T-helper 17 cell (primary cell): Measurements from ENCODE around the gene LETM1. TPM values are rescaled to one million over a fixed set of nuclear protein-coding genes. Genes with fewer than 3 reads are reported as not detected.

Experiments
- ATAC-seq: fragments of 150-1000 bp; cut with Tn5 transposase; 2 replicates; pipeline ENCODE4 v1.10.0; 2021; ENCODE audit warnings: mild to moderate bottlenecking, moderate library complexity
- DNase-seq, 3 donors: peaks; one replicate each; pipeline versions ENCODE4 v3.0.0 to v3.0.0-alpha.2; 2020 to 2021
- H3K9me3 ChIP-seq: one replicate; pipeline ENCODE4 v1.7.0; 2013; ENCODE audit warnings: low read length, mild to moderate bottlenecking; ENCODE audit not compliant: control insufficient read depth, poor library complexity, severe bottlenecking
- H3K27ac Mint-ChIP-seq: one replicate; pipeline ENCODE4 v1.8.0; 2022; ENCODE audit warnings: mild to moderate bottlenecking, moderate library complexity, mixed read lengths
- H3K27me3 Mint-ChIP-seq: one replicate; pipeline ENCODE4 v1.8.0; 2022; ENCODE audit warnings: mixed read lengths
- H3K36me3 Mint-ChIP-seq: one replicate; pipeline ENCODE4 v1.8.0; 2022; ENCODE audit warnings: low read depth, mixed read lengths
- H3K4me1 Mint-ChIP-seq: one replicate; pipeline ENCODE4 v1.8.0; 2022; ENCODE audit warnings: mild to moderate bottlenecking, mixed read lengths
- H3K4me3 Mint-ChIP-seq: one replicate; pipeline ENCODE4 v1.8.0; 2022; ENCODE audit warnings: mild to moderate bottlenecking, moderate library complexity, mixed read lengths
- total RNA-seq, 4 donors: library from RNA in 2 of 4; stranded (reverse) in 2 of 4; gene quantifications; one replicate each; pipeline ENCODE4 v1.2.3 and lab custom pipeline; 2022 to 2026

Gene LETM1
- total RNA-seq, 2 donors from 2014 or later, result 34.4 to 41.4 TPM

- Mint-ChIP-seq H3K36me3 (no peaks in the 10 kb centered on the region), H3K4me3 (no peak overlapping the region), H3K27ac (no peak overlapping the region), H3K4me1 (peaks cover 4% of the 10 kb centered on the region), H3K27me3 (peaks cover 8% of the 10 kb centered on the region)
- ATAC-seq (no peak), DNase-seq (no peak)
- H3K9me3 ChIP-seq, result no peaks in the 10 kb centered on the region
These were observed 83.0 kb downstream of the LETM1 start for GRCh38 chr4:1772853-1773538.

DNA sequence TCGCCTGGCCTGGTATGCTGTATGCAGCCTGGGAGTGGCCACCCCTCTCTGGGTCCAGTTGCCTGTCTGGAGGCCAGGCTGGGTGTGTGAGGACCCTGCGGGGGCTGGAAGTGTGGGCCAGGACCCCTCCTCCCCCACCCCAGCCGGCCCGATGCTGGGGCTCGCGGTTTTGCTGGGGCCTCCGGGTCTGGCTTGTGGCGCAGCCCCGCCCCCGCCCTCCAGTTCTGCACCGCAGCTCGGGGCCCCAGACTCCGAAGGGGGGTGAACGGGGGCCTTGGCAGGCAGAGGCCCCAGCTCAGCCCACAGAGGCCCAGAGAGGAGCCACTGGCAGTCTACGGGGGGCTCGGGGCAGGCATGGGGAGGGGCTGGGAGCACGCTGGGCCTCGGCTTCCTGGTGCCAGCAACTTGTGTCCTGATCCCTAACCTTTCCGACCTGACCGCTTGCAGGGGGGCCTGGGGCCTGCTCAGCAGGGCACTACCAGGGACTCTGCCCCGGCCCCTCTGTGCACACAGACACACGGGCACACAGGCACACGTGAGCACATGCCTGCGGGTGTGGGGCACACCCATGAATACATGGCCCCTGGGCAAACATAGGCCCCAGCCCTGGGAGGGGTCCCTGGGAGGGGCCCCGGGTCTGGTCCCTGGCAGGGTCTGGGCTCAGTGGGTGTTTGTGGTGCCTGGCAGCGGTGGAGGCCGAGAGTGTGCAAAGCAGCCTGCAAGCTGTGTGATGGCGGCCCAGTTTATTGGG lies 84.2 kb downstream of the LETM1 start:
- Mint-ChIP-seq H3K4me1 (peaks cover 6% of the 10 kb centered on the region), H3K4me3 (no peak overlapping the region), H3K36me3 (no peaks in the 10 kb centered on the region), H3K27ac (no peak overlapping the region), H3K27me3 (peaks cover 8% of the 10 kb centered on the region)
- H3K9me3 ChIP-seq, result no peaks in the 10 kb centered on the region
- DNase-seq (no peak), ATAC-seq (peak; percentile 35)

- Mint-ChIP-seq H3K27ac (no peak overlapping the region), H3K27me3 (peaks cover 8% of the 10 kb centered on the region), H3K4me3 (no peak overlapping the region), H3K4me1 (peaks cover 6% of the 10 kb centered on the region), H3K36me3 (no peaks in the 10 kb centered on the region)
- DNase-seq (no peak), ATAC-seq (no peak)
- no peaks in the 10 kb centered on the region for H3K9me3 ChIP-seq
These were observed 85.1 kb downstream of the LETM1 start for GRCh38 chr4:1770791-1771231.

DNA sequence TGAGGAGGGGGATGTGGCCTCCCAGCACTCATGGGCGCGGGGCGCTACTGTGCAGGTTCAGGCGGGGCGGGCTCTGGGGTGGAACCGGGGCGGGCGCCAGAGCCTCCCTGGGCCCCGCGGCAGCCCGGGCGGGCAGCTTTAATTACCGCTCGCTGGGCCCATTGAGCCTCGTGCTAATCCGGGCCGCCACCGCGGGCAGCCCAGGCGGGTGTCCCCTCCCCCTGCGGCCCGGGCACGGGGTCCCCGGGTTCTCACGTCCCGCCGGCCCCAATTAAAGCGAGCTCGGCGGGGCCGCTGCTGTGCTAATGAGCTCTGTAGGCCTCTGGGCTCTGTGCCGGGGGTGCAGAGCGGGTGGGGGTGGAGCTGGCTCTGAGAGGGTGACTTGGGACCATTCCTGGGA lies 85.7 kb downstream of the LETM1 start:
- DNase-seq, result no peak
- Mint-ChIP-seq H3K4me3 (no peak overlapping the region), H3K27me3 (peaks cover 12% of the 10 kb centered on the region)

DNA sequence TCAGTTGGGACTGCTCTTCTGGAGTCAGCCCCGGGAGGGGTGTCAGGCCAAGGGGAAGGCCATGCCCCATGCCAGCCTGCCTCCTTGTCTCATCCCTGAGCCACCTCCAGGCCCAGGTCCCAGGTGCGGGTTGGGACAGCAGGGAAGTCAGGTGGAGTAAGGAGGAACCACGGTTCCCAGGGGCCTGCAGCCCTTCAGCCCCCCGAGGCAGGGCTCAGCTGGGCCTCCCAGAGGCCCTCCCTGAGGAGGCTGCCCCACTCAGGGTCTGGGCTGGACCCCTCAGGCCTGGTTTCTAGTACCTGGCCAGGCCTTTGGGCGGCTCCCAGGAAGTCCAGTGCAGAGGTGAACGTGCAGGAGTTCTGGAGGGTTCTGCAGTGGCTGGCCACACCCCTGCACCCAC lies 86.3 kb downstream of the LETM1 start:
- ATAC-seq, result no peak
- no peaks in the 10 kb centered on the region for H3K9me3 ChIP-seq
- H3K4me3 Mint-ChIP-seq, result no peak overlapping the region
- H3K27ac Mint-ChIP-seq, result no peak overlapping the region
- no peaks in the 10 kb centered on the region for H3K36me3 Mint-ChIP-seq
- H3K27me3 Mint-ChIP-seq, result peaks cover 16% of the 10 kb centered on the region
- peaks cover 11% of the 10 kb centered on the region for H3K4me1 Mint-ChIP-seq
- DNase-seq, result no peak

More for the DNA sequence above, 85.7 kb downstream of the LETM1 start:
- Mint-ChIP-seq H3K36me3 (no peaks in the 10 kb centered on the region), H3K4me1 (peaks cover 11% of the 10 kb centered on the region), H3K27ac (no peak overlapping the region)
- ATAC-seq, result no peak
- no peaks in the 10 kb centered on the region for H3K9me3 ChIP-seq

- H3K27me3 Mint-ChIP-seq, result peaks cover 8% of the 10 kb centered on the region
- no peaks in the 10 kb centered on the region for H3K36me3 Mint-ChIP-seq
- H3K4me3 Mint-ChIP-seq, result peak overlapping the region; percentile 78
- no peaks in the 10 kb centered on the region for H3K9me3 ChIP-seq
- H3K4me1 Mint-ChIP-seq, result peaks cover 11% of the 10 kb centered on the region
- ATAC-seq (no peak), DNase-seq (no peak)
- no peak overlapping the region for H3K27ac Mint-ChIP-seq
These were observed 87.5 kb downstream of the LETM1 start for GRCh38 chr4:1768367-1769034.

- Mint-ChIP-seq H3K27me3 (peaks cover 8% of the 10 kb centered on the region), H3K36me3 (no peaks in the 10 kb centered on the region), H3K4me3 (peak overlapping the region; percentile 78), H3K27ac (no peak overlapping the region), H3K4me1 (peaks cover 11% of the 10 kb centered on the region)
- H3K9me3 ChIP-seq, result no peaks in the 10 kb centered on the region
- ATAC-seq, result peak; percentile 51
- no peak for DNase-seq
These were observed 88.1 kb downstream of the LETM1 start for GRCh38 chr4:1767770-1768366.

GRCh38 chr4:1767061-1767769 lies 88.7 kb downstream of the LETM1 start:
- peak in 1 of 3 donors; percentile 22 for DNase-seq
- no peak overlapping the region for H3K4me3 Mint-ChIP-seq
- peaks cover 12% of the 10 kb centered on the region for H3K27me3 Mint-ChIP-seq
- no peaks in the 10 kb centered on the region for H3K9me3 ChIP-seq
- peak; percentile 38 for ATAC-seq
- no peak overlapping the region for H3K27ac Mint-ChIP-seq
- H3K4me1 Mint-ChIP-seq, result peaks cover 11% of the 10 kb centered on the region
- no peaks in the 10 kb centered on the region for H3K36me3 Mint-ChIP-seq

GRCh38 chr4:1766106-1767060 lies 89.6 kb downstream of the LETM1 start:
- Mint-ChIP-seq H3K27ac (no peak overlapping the region), H3K27me3 (peaks cover 15% of the 10 kb centered on the region), H3K36me3 (no peaks in the 10 kb centered on the region), H3K4me1 (peaks cover 9% of the 10 kb centered on the region), H3K4me3 (peak overlapping the region; percentile 53)
- DNase-seq (no peak), ATAC-seq (no peak)
- no peaks in the 10 kb centered on the region for H3K9me3 ChIP-seq

- Mint-ChIP-seq H3K4me1 (peaks cover 7% of the 10 kb centered on the region), H3K4me3 (peak overlapping the region; percentile 53)
- ATAC-seq, result no peak
These were observed 90.4 kb downstream of the LETM1 start for GRCh38 chr4:1765409-1766072.

DNA sequence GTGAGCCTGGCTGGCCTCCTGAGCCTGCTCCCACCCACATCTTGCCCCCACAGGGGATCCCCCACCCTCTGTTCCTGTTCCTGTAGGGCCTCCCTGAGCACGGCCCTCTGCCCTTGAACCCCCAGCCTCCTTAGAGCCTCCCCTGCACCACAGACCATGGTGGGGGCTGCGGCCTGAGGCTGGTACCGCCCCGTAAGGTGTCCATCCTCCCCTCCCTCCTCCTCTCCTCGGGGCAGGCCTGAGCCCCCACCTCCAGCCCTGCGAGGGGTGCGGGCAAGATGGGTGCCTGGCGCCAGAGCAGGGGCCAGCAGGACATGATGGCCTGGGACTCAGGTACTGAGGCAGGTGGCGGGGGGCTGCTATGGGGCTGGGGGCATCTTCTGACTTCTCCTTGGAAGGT lies 91.3 kb downstream of the LETM1 start:
- no peak overlapping the region for H3K27ac Mint-ChIP-seq
- H3K4me3 Mint-ChIP-seq, result no peak overlapping the region
- no peaks in the 10 kb centered on the region for H3K9me3 ChIP-seq
- no peaks in the 10 kb centered on the region for H3K36me3 Mint-ChIP-seq
- DNase-seq (no peak), ATAC-seq (no peak)
- peaks cover 7% of the 10 kb centered on the region for H3K4me1 Mint-ChIP-seq
- peaks cover 15% of the 10 kb centered on the region for H3K27me3 Mint-ChIP-seq

More at GRCh38 chr4:1765409-1766072, 90.4 kb downstream of the LETM1 start:
- Mint-ChIP-seq H3K27ac (no peak overlapping the region), H3K27me3 (peaks cover 15% of the 10 kb centered on the region), H3K36me3 (no peaks in the 10 kb centered on the region)
- H3K9me3 ChIP-seq, result no peaks in the 10 kb centered on the region
- no peak for DNase-seq
